Activated naive CD4-positive, alpha-beta T cell treated with anti-CD3 and anti-CD28 coated beads, Interleukin-2, amount 10 ng/mL, durations not matched to agents 5 hours and 36 hours (primary cell): ENCODE measurements around the gene HPCA. TPM values are rescaled to one million over a fixed set of nuclear protein-coding genes. Genes with fewer than 3 reads are reported as not detected.

Experiments
- total RNA-seq, 2 experiments: library from RNA; stranded (reverse); gene quantifications; one replicate each; pipeline ENCODE4 v1.2.3, GENCODE V29; 2021

Gene HPCA
- under 1 TPM in 1 of 2 experiments, not detected in 1; 0.48 TPM for total RNA-seq

DNA sequence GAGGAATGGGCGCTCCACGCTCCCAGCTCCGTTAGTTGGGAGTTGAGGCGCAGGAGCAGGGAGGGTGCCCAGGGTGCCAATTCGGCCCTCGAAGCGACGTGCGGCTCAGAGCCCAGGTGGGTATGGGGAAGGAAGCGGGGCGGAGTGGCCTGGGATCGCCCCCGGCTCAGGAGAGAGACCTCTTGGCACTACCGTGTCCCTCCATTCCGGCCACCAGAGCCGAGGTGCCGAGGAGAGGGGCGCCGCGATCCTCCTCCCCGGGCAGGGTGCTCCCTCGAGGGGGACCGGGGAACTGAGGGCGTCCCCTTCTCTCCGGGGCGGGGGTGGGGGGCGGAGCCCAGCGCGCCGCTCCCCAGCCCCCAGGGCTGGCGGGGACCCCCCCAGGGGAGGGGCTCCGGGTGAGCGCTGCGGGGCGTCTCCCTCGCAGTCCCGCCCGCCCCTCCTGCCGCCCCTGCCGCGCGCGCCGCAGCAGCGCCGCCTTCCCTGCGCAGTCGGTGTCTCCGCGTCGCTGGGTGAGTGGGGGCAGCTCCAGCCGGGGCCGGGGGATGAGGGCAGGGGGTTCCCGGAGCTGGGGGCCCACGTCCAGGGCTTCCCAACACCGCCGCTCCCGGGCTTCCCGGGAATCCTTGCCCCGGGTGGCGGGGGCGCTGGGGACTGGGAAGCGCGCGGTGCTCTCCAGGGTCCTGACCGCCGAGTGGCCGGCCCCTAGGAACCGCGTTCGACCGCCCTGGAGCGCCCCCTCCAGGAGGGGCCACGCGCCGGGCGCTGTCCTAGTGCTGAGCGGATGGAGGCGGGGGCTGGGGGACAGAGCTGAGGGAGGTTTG lies at the start of gene HPCA:
Gene HPCA (plus strand): TSS at position 488 of the 824 bp plus-strand sequence. CDS start 2,408 bp downstream, outside the sequence.

DNA sequence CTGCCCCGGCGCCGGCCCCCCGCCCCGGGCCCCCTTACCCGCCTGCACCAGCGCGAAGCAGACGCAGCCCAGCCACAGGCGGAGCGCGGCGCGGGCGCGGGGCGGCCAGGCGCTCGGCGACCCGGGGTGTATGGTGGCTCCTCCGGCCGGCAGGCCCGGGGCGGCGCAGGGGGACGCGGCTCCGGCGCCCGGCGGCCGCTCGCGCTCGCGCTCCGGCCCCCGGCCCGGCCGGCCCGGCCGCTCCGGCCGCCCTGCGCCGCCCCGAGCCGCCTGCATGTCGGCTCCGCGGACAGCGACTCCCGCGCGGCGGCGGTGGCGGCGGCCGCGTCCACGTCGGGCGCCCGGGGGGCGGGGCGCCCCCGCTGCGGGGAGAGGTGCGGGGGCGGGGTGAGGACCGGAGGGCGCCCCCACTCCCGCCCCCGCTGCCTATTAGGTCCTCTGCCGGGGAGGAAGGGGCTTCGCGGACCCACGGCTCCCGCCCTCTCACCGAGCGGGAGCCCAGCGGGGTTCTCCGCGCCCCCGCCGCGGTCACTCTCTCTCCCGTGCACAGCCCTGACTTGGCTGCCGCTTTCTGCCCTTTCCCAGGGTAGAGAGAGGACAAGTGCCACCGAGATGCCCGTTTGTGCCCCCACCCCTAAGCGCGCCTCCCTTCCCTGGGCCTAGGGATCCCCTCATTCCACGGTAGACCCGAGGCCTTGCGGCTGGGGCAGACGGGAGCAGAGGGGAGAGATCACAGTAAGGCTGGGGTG lies 15.5 kb upstream of the HPCA start, which contains the start of gene FNDC5:
Gene FNDC5 (minus strand): TSS at position 298 of the 749 bp plus-strand sequence.

DNA sequence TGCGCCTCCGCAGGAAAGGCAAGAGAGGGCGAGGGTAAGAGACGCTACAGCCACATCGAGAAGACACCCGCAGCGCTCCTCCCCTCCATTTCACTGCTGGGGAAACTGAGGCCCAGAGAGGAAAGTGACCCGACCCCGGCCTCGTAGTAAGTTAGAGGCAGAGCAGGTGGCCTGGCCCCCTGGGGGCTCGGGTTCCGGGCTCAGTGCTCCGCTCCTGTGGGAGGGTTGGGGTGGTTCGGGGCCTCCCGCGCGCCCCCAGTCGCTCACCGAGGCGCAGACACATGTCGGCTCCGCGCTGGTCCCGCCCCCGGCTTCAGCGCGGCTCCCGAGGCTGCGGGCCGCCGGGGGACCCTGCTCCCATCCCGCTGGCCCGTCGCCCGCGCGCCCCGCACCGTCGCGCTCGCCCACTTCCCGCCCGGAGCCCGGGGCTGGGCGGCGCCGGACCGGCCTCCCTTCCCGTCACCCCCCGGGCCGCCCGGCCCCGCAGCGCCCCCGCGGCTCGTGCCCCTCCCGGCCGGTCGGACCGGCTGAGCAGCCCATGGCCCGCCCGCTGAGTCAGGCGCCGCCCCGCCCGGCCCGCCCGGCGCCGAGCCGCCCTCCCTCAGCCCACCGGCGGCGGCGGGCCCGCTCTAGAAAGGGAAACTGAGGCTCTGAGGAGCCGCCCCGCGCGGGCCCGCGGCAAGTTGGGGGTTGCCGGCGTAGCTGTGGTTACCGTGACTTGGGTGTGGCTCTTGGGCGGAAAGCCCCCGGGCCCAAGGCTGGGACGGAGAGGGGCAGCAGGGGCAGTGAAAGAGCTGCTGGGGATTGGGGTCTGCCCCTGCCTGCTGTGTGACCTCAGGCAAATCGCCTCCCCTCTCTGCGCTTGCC lies 14.9 kb downstream of the HPCA start, which contains the start of gene TMEM54:
Gene TMEM54 (minus strand): TSS at position 434 of the 867 bp plus-strand sequence. CDS start 151 bp downstream, at position 283.

Other genes with a start within 250 kb of the HPCA start
- gene ZBTB8OS, start 235.9 kb upstream of the HPCA start, total RNA-seq: 10 to 100 TPM; 43.4 to 49.9 TPM
- gene RBBP4, start 235.3 kb upstream of the HPCA start, total RNA-seq: 100 to 1,000 TPM; 263 to 265 TPM
- not detected for gene SYNC, start 183.7 kb upstream of the HPCA start, total RNA-seq
- 100 to 1,000 TPM; 169 to 175 TPM for gene YARS1, start 69.1 kb upstream of the HPCA start, total RNA-seq
- gene S100PBP, start 68.8 kb upstream of the HPCA start, total RNA-seq: 10 to 100 TPM; 83.4 to 88.4 TPM
- gene FNDC5, start 15.6 kb upstream of the HPCA start, total RNA-seq: not detected
- gene TMEM54, start 14.9 kb downstream of the HPCA start, total RNA-seq: not detected
- gene RNF19B, start 78.3 kb downstream of the HPCA start, total RNA-seq: 10 to 100 TPM; 17.9 to 18.7 TPM
- 100 to 1,000 TPM; 148 to 156 TPM for gene AK2, start 150.4 kb downstream of the HPCA start, total RNA-seq
- gene AZIN2, start 194.7 kb downstream of the HPCA start, total RNA-seq: 1 to 10 TPM; 6.6 to 7.0 TPM